NCI-H128 (cell line): ENCODE results near the gene EFCAB6.

Source experiments
- DNase-seq: peaks from one replicate; lab custom pipeline; 2025; ENCODE audit not compliant: unreplicated experiment; lab: John Stamatoyannopoulos, UW

Gene EFCAB6

DNA sequence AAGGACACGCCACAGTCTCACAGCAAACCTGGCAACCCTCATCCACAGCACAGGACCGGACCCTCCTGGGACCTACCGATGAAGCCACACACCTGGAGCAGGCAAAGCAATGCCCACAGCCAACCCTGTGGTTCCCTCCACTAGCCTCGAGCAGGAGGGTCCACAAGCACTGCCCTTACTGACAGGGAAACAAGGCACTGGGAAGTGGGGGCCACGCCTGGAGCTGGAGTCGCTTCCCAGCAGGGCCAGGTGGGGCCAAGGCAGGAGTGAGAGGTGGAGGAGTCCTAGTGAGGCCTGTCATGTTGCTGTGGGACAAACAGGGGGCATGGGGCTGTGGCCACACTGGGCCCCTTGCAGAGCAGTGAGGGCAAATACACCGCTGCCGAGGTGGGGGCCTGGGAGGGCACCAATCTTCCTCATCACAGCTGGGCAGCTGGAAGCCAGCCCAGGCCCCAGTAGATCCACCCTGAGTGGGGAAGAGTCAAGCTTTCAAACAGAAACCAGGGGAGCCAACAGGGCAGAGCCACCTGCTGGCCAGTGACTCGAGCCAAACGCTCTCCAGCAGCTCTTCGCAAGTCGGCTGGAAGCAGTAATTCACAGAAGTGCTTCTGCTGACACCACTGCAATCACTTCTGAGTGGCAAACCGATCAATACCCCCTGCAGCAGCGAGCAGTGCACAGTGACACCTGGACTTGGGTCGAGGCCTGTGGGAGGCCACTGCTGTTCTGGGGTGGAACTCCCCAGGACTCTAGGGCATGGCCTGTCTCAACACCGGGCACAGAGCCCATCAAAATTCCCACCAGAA, 36.5 kb upstream of the EFCAB6 start:
- peak; percentile 41 for DNase-seq

GRCh38 chr22:43847376-43848289, 35.5 kb upstream of the EFCAB6 start:
- no peak for DNase-seq

- DNase-seq, result no peak
These were observed 34.9 kb upstream of the EFCAB6 start for GRCh38 chr22:43846966-43847365.

- no peak for DNase-seq
These were observed 33.9 kb upstream of the EFCAB6 start for GRCh38 chr22:43845981-43846380.

GRCh38 chr22:43844560-43845545, 32.7 kb upstream of the EFCAB6 start:
- DNase-seq, result no peak

DNA sequence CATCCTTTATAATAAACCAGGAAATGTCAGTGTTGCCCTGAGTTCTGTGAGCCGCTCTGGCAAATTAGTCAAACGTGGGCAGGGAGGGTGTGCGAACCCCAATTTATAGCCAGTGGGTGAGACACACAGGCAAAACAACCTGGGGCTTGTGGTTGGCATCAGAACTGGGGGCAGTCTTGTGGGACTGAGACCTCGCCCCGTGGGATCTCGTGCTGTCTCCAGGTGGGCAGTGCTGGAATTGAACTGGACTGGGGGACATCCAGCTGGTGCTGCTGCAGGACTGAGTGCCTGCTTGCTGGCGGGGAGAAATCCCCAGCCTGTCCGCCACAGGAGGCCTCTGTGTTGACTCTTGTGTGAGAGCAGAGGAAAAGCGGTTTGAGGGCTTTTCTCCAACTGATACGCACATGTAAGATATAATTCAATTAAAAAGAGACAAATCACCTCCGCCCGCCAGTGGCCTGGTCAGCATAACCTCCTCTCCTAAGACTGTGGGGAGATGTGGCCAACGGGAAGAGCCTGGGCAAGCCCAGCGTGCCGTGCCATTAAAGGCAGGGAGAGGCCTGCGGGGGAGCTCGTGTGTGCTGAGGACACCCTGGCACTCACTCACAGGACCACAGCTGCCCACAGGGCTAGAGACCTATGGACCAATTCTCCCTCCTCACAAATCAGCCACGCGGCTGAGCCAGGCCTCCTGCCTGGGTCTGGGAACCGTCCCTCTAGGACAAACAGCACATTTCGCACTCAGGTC, 31.9 kb upstream of the EFCAB6 start:
- DNase-seq, result no peak

DNA sequence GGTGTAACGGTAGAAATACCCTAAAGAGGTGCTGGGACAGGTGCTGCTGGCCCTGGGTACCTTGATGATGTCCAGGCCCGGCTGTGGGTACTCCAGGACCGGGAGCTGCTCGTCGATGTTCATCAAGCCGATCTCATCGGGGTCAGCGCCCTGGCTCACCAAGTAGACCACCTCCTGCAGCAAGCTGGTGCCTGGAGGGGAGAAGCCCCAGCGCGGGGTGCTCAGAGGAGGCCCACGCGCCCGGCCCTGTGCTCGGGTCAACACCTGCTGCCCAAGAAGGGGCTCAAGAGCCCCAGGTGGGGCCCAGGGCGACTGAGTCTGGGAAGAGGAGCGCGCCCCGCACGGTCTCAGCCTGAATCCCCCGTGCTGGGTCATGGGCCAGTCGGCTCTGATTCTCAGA, 29.6 kb upstream of the EFCAB6 start:
- DNase-seq, result no peak

DNA sequence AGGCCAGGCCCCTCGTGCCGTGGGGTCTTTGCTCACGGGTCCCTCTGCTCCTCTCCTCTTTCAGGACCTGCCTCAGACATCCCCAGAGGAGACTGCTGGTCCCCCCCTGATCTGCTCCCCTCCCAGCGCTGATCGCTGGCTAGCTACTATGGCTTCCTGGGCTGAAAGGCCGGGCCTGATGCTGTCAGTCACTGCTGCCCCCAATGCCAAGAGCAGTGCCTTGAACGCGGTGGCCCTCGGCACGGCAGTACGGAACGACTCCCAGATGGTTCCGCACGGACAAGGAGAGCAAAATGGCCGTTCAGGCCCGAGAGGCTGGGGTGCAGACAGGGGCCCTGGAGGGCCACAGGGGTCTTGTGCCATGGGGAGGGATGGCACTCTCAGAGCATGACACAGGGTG, 28.7 kb upstream of the EFCAB6 start:
- DNase-seq, result no peak

DNA sequence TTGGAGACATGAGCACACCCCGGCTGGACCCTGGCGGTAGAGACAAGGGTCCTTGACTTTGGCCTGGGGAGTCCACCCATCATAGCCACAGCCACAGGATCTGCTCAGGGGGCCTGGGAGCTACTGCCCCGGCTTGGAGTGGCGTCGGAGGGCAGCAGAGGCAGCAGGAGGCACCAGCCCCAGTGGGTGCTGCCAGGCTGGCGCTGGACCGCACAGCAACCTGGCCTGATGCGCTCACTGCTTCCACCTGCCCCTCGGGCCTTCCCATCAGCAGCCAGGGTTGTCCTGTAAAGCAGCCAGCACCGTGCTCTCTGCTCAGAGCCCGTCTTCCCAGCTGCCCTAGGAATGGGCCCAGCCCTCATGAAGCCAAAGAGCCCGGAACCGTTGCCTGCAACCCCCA, 28.3 kb upstream of the EFCAB6 start:
- DNase-seq, result no peak

DNA sequence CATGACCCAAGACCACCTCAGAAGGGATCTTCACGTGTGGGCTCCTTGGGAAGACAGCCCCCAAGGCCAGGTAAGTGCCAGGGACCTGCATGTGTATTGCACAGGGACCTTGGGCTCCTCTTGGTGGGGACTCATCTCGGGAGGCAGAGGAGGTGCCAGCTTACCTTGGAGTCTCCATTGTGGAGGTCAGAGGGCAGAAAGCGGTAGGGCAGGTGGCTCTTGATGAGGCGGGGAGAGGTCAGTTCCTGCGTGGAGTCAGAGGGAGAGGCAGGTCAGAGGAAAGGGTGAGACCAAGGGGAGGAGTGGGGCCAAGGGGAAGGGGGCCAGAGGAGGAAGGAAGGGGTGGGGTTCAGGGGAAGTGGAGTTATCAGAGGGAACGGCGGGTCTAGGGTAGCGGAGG, 27.7 kb upstream of the EFCAB6 start:
- no peak for DNase-seq

DNA sequence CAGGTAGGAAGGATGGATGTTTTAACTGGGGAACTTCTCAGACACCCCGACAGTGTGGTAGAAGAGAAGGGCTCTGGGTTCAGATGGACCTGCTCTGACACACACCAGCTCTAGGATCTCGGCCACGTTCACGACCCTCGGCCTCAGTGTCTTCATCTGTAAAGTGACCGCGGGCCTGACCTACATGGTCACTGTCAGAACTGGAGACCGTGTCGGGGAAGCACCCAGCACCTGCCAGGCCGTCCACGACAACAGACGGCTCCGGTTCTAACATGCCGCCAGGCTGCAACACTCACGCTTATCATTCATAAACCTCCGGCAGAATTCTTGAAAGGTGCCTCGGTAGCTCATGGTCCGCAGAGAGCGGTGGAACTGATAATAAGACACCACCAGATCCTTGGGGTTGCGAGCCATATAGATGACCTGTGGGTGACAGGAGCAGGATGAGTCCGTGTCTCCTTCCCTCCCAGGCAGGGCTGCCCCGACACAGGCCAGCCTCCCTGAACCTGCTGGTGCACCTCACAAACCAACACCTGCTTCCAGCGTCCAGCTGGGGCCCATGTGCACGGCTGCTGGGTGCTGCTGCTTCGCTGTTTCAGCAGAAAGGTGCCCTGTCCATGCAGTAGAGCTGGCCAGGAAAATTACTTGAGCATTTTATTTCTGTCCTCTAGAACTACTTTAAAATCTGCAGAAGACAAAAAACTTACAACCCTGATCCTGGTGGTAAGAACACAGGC, 26.6 kb upstream of the EFCAB6 start:
- no peak for DNase-seq

DNA sequence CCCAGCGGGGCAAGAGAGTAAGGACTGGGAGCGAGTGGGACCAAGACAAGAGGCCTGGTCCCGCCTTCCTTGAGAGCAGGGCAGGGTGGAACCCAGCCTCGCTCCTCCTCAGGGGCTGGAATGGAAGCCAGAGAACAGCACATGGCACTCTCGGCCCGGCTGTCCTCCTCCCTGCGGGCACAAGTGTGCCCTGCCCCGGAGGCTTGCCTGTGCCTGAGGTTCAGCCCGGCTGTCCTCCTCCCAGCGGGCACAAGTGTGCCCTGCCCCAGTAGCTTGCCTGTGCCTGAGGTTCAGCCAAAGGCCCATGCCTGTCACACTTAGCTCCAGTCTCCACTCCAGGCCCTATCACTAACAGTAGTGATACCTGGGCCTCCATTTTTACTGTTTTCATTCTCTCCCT, 26.1 kb upstream of the EFCAB6 start:
- no peak for DNase-seq

GRCh38 chr22:43837666-43838065, 25.6 kb upstream of the EFCAB6 start:
- DNase-seq, result no peak

DNA sequence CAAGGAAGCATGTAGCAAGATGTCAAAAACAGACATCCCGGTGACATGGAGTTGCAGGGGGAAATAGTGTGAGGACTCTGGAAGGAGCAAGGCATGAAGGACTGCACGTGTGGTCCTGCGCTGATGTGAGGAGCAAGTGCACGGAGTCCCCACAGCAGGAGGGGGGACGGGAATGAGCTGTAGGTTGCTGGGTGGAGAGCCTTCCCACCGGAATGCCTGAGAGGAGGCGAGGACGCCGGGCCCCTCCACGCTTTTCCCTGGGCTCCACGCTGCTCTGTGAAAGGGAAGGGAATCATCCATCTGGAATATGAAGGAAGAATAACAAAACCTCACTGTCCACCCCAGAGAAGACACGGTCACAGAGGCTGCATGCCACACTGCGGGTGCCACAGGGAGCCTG, 23.6 kb upstream of the EFCAB6 start:
- no peak for DNase-seq

GRCh38 chr22:43835166-43835565, 23.1 kb upstream of the EFCAB6 start:
- no peak for DNase-seq

GRCh38 chr22:43833286-43834240, 21.5 kb upstream of the EFCAB6 start:
- no peak for DNase-seq

DNA sequence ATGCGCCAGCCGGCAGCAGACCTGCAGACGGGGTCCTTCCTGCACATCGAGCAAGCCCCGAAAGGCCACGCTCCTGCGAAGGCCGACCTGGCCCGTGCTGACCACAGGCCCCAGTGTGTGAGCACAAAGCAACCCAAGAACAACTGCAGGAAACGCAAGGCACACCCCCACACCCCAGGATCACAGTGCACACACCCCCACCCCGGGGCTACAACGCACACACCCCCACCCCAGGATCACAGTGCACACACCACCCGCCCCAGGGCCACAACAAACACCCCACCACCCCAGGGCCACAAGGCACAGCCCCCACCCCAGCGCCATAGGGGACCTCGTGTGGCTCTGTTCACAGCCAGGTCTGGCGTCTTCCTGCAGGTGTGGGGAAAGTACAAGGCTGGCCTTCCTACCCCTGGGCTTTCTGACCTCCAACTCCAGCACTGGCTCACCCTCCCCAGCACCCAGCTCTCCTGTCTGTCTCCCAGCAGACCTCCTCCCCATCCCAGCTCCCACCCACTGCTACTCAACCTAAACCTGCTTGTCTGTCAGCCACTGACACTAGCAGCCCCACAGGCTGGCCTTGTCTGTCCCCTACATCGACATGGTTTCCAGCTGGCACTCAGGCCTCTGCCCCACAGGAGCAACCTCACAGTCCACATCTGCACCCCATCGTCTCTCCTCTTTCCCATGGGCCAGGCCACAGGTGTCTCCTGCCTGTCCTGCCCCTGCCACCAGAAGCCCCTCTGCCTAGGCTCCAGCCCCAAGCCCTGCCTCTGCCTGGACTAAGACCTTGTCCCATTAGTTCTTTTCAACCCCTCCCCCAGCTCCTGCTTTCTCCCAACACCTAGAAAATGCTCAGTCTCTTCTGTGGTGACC, 20.5 kb upstream of the EFCAB6 start:
- DNase-seq, result no peak
